Neural crest cell (in vitro differentiated cells): ENCODE measurements around the gene OLFM1. TPM values are rescaled to one million over a fixed set of nuclear protein-coding genes. Genes with fewer than 3 reads are reported as not detected.

Source experiments
- DNase-seq: peaks from one replicate; pipeline ENCODE4 v3.0.0; 2021; ENCODE audit warnings: low read depth, mixed read lengths, low spot score
- H3K27ac Mint-ChIP-seq: one replicate; pipeline ENCODE4 v1.8.0; 2021; ENCODE audit warnings: mild to moderate bottlenecking, mixed read lengths; ENCODE audit not compliant: unreplicated experiment
- H3K27me3 Mint-ChIP-seq: 2 replicates; pipeline ENCODE4 v1.8.0; 2021; ENCODE audit warnings: low read depth, mild to moderate bottlenecking, mixed read lengths
- H3K36me3 Mint-ChIP-seq: 2 replicates; pipeline ENCODE4 v1.8.0; 2021; ENCODE audit warnings: low read depth, mild to moderate bottlenecking, mixed read lengths
- H3K4me1 Mint-ChIP-seq: 2 replicates; pipeline ENCODE4 v1.8.0; 2021; ENCODE audit warnings: mixed read lengths
- H3K4me3 Mint-ChIP-seq: one replicate; pipeline ENCODE4 v1.8.0; 2021; ENCODE audit warnings: mild to moderate bottlenecking, mixed read lengths
- H3K9me3 Mint-ChIP-seq: 2 replicates; pipeline ENCODE4 v1.8.0; 2021; ENCODE audit warnings: mixed read lengths
- CTCF ChIP-seq: fragments of 200-600 bp; sonication (generic); conservative IDR thresholded peaks from 2 replicates; pipeline ENCODE4 v1.5.0; 2021; ENCODE audit warnings: antibody characterized with exemption, mild to moderate bottlenecking
- total RNA-seq: library from RNA; stranded (reverse); gene quantifications from 2 replicates; pipeline ENCODE4 v1.2.1, GENCODE V29; 2021

Gene OLFM1
- total RNA-seq, 1 donor from 2014 or later, result 27.2 TPM

- peaks cover 5% of the 10 kb centered on the region for H3K9me3 Mint-ChIP-seq
- DNase-seq, result no peak
- H3K27me3 Mint-ChIP-seq, result no peaks in the 10 kb centered on the region
- H3K36me3 Mint-ChIP-seq, result no peaks in the 10 kb centered on the region
- TF ChIP-seq CTCF, result no peak
- peaks cover 19% of the 10 kb centered on the region for H3K4me1 Mint-ChIP-seq
- H3K27ac Mint-ChIP-seq, result no peak overlapping the region
- H3K4me3 Mint-ChIP-seq, result no peak overlapping the region
Measured at GRCh38 chr9:135130207-135130976, 42.9 kb downstream of the OLFM1 start.

GRCh38 chr9:135131488-135131887 lies 44.0 kb downstream of the OLFM1 start:
- no peak for DNase-seq
- H3K36me3 Mint-ChIP-seq, result no peaks in the 10 kb centered on the region
- H3K4me1 Mint-ChIP-seq, result peaks cover 22% of the 10 kb centered on the region
- H3K9me3 Mint-ChIP-seq, result peaks cover 5% of the 10 kb centered on the region
- no peak for TF ChIP-seq CTCF
- H3K27ac Mint-ChIP-seq, result no peak overlapping the region
- no peaks in the 10 kb centered on the region for H3K27me3 Mint-ChIP-seq
- no peak overlapping the region for H3K4me3 Mint-ChIP-seq

- Mint-ChIP-seq H3K27me3 (no peaks in the 10 kb centered on the region), H3K9me3 (peaks cover 5% of the 10 kb centered on the region), H3K4me3 (no peak overlapping the region), H3K36me3 (no peaks in the 10 kb centered on the region), H3K27ac (no peak overlapping the region), H3K4me1 (peaks cover 27% of the 10 kb centered on the region)
- no peak for TF ChIP-seq CTCF
- DNase-seq, result no peak
Measured at GRCh38 chr9:135132008-135132407, 44.5 kb downstream of the OLFM1 start.

GRCh38 chr9:135134268-135135022 lies 47.0 kb downstream of the OLFM1 start:
- Mint-ChIP-seq H3K27me3 (no peaks in the 10 kb centered on the region), H3K9me3 (peaks cover 8% of the 10 kb centered on the region), H3K36me3 (peaks cover 4% of the 10 kb centered on the region), H3K4me1 (peaks cover 32% of the 10 kb centered on the region), H3K27ac (no peak overlapping the region), H3K4me3 (no peak overlapping the region)
- no peak for DNase-seq
- no peak for TF ChIP-seq CTCF

- peaks cover 33% of the 10 kb centered on the region for H3K4me1 Mint-ChIP-seq
- no peak for TF ChIP-seq CTCF
- no peak overlapping the region for H3K4me3 Mint-ChIP-seq
- no peak overlapping the region for H3K27ac Mint-ChIP-seq
- peaks cover 4% of the 10 kb centered on the region for H3K9me3 Mint-ChIP-seq
- DNase-seq, result no peak
- no peaks in the 10 kb centered on the region for H3K27me3 Mint-ChIP-seq
- H3K36me3 Mint-ChIP-seq, result peaks cover 5% of the 10 kb centered on the region
Measured at GRCh38 chr9:135135171-135135928, 47.9 kb downstream of the OLFM1 start.
